HG03097 (cell line): ENCODE measurements around the gene RNFT2.

Experiments used
- ATAC-seq: cut with Tn5 transposase; IDR thresholded peaks from one replicate; pipeline ENCODE4 v1.9.1; 2021; ENCODE audit not compliant: unreplicated experiment, low FRiP score

The RNFT2 gene

GRCh38 chr12:116896411-116896924, 158.4 kb downstream of the RNFT2 start:
- ATAC-seq, result no peak

- no peak for ATAC-seq
Measured at GRCh38 chr12:116897476-116897875, 159.4 kb downstream of the RNFT2 start.

GRCh38 chr12:116898669-116899068, 160.6 kb downstream of the RNFT2 start:
- ATAC-seq, result no peak

- no peak for ATAC-seq
Measured at GRCh38 chr12:116901612-116902011, 163.5 kb downstream of the RNFT2 start.
